K562 (cell line): ENCODE data around the gene ZBTB46. TPM values are rescaled to one million over a fixed set of nuclear protein-coding genes. Genes with fewer than 3 reads are reported as not detected.

Experiments used
- CREM ChIP-seq: IDR thresholded peaks from 2 replicates; pipeline ENCODE4 v1.6.1; 2014; ENCODE audit warnings: antibody characterized with exemption, low read depth
- ERF ChIP-seq: fragments of 450-650 bp; formaldehyde crosslinking; IDR thresholded peaks from 2 replicates; pipeline ENCODE4 v1.4.0; 2020; ENCODE audit warnings: mild to moderate bottlenecking, mixed read lengths
- HMGN3 ChIP-seq: IDR thresholded peaks from 2 replicates; pipeline ENCODE4 v1.6.1; 2011; ENCODE audit warnings: borderline replicate concordance, low read depth, mild to moderate bottlenecking, mixed read lengths, low read length; ENCODE audit not compliant: insufficient read length; ENCODE audit errors: extremely low read depth
- SMARCC2 ChIP-seq: fragments of 450-650 bp; IDR thresholded peaks from 2 replicates; pipeline ENCODE4 v1.6.1; 2017; ENCODE audit warnings: antibody characterized with exemption, moderate library complexity, mild to moderate bottlenecking, low read depth
- SRF ChIP-seq, 2 experiments: fragments of 250-450, 450-650 bp in 1 of 2; sonication (Bioruptor Pico) in 1 of 2; sonication (generic) in 1 of 2; formaldehyde crosslinking; IDR thresholded peaks; 2 replicates each; pipeline versions ENCODE4 v1.5.0 to v1.5.1; 2020 to 2022; ENCODE audit warnings: mild to moderate bottlenecking in 1 of 2, missing genetic modification reagents in 1 of 2
- TAF1 ChIP-seq: IDR thresholded peaks from 2 replicates; pipeline ENCODE4 v1.6.1; 2011; ENCODE audit warnings: mild to moderate bottlenecking, low read length, moderate library complexity; ENCODE audit not compliant: insufficient read depth, control insufficient read depth, severe bottlenecking; ENCODE audit errors: extremely low read depth
- U2AF1 ChIP-seq: fragments of 200-400 bp; formaldehyde crosslinking; optimal IDR thresholded peaks from 2 replicates; pipeline ENCODE3; 2017; ENCODE audit warnings: mild to moderate bottlenecking, low read depth, low read length, moderate library complexity
- ZNF324 ChIP-seq: fragments of 250-450 bp; sonication (Bioruptor Pico); IDR thresholded peaks from 2 replicates; pipeline ENCODE4 v1.4.0; 2020; ENCODE audit warnings: mild to moderate bottlenecking
- ZSCAN29 ChIP-seq: fragments of 450-650 bp; IDR thresholded peaks from 2 replicates; pipeline ENCODE4 v1.6.1; 2017
- polyA plus RNA-seq, 8 experiments: library from polyadenylated mRNA; depleted of rRNA in 4 of 8; stranded (reverse) in 5 of 8; unstranded in 3 of 8; fragments of >200 nt; fragmentation: Nextera tagmentation in 2 of 8; fragmentation: Illumina TruSeq in 1 of 8; extraction: Ambion mirVana in 2 of 8; extraction: Trizol in 1 of 8; gene quantifications; 2 replicates each; pipeline versions ENCODE4 v1.2.1 to v1.2.3, GENCODE V29; 2011 to 2014; ENCODE audit warnings: inconsistent platforms in 1 of 8, missing spikeins in 1 of 8
- total RNA-seq, 7 experiments: library from RNA; depleted of rRNA in 6 of 7; stranded (reverse); fragments of >200 nt in 6 of 7; fragmentation: Illumina TruSeq in 2 of 7; extraction: Trizol in 2 of 7; gene quantifications; 2 replicates each; pipeline versions ENCODE4 v1.2.1 to v1.2.3, GENCODE V29; 2011 to 2021; ENCODE audit warnings: low replicate concordance in 1 of 7
- TF ChIP-seq, protein P1 (sequence below): fragments of 250-450 bp; sonication (Bioruptor Pico); IDR thresholded peaks from 2 replicates; pipeline ENCODE4 v1.8.0; 2022; ENCODE audit warnings: moderate library complexity, mild to moderate bottlenecking, inconsistent platforms
- TF ChIP-seq, protein P2 (sequence below), 2 experiments: fragments of 250-450 bp in 1 of 2; fragments of 450-650 bp in 1 of 2; sonication (Bioruptor Pico) in 1 of 2; IDR thresholded peaks; 2 replicates each; pipeline versions ENCODE4 v1.6.1 to v1.8.0; 2016 to 2021; ENCODE audit warnings: mild to moderate bottlenecking in 2 of 2, moderate library complexity in 2 of 2, missing compliant biosample characterization in 1 of 2, missing genetic modification characterization in 1 of 2
- TF ChIP-seq, protein P3 (sequence below), 2 experiments: fragments of 450-650 bp; IDR thresholded peaks; 2 replicates each; pipeline ENCODE4 v1.6.1; 2018; ENCODE audit warnings: mild to moderate bottlenecking in 2 of 2, low read depth in 1 of 2; ENCODE audit not compliant: partially characterized antibody in 2 of 2
- TF ChIP-seq, protein P4 (sequence below): fragments of 250-450 bp; sonication (Bioruptor Pico); IDR thresholded peaks from 2 replicates; pipeline ENCODE4 v1.4.0; 2020

Gene ZBTB46
- total and polyA plus RNA-seq, 9 of the 15 experiments (the other 6 are each of a cell fraction or from before 2014, with no cell fraction given): 0.29 to 4.1 (median 1.1) TPM

DNA sequence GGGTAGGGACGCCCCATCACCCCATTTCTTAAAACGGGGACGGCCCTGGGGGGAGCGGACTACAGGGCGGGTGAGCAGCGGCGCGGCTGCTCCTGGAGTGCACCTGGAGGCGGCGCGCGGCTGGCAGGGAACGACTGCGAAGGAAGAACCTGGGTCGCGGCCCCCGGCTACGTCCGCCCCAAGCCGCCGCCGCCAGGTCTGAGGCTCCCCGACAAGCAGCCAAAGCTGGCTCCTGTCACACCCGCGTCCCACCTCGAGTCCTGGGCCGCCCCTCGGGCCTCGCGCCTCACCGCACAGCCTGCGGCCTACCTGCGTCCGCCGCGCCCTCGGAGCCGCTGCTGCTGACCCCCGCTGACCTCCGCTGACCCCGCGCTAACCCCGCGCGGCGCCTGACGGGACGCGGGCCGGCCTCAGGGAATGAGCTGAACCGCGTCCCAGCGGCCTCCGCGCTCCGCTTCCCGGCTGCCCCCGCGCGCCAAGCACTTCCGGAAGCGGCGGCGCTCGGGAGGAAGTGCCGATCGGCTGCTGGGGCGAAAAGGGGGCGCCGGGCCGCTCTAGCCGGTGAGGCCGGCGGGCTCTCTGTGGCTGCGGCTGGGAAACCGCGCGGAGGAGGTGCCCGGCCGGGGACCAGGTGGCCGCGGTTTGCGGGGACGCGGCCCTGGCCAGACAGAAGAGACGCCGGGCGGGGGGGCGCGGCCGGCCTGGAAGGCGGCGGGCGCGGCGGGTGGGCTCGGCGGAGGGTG lies 123.3 kb downstream of the ZBTB46 start, which contains the start of the genes ARFRP1 and ZGPAT (continued):
- TF ChIP-seq CREM (peak; percentile 73), ZSCAN29 (0 out of 2 replicates have a peak, but pooled peaks have one; percentile 38), ERF (CRISPR knock-in tag) (no peak; the same call in 1 of the 2 replicates), HMGN3 (peak; percentile 83), SMARCC2 (no peak), TAF1 (peak; percentile 71), ZNF324 (CRISPR knock-in tag) (0 out of 2 replicates have a peak, but pooled peaks have one; percentile 9), U2AF1 (peak; percentile 70), SRF (CRISPR knock-in tag; IDR thresholded peaks at IDR 0.05) (peak in 1 of 2 experiments; percentile 39; a peak in 1 of 4 replicates)
- TF ChIP-seq, protein P1, sequence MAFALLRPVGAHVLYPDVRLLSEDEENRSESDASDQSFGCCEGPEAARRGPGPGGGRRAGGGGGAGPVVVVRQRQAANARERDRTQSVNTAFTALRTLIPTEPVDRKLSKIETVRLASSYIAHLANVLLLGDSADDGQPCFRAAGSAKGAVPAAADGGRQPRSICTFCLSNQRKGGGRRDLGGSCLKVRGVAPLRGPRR (CRISPR knock-in tag): no peak; the same call in 1 of the 2 replicates
- TF ChIP-seq, protein P2, sequence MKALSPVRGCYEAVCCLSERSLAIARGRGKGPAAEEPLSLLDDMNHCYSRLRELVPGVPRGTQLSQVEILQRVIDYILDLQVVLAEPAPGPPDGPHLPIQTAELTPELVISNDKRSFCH (CRISPR knock-in tag; IDR thresholded peaks at IDR 0.05): no peak
- TF ChIP-seq, protein P2 (tag; IDR thresholded peaks at IDR 0.05): peak; percentile 92
- TF ChIP-seq, protein P3, sequence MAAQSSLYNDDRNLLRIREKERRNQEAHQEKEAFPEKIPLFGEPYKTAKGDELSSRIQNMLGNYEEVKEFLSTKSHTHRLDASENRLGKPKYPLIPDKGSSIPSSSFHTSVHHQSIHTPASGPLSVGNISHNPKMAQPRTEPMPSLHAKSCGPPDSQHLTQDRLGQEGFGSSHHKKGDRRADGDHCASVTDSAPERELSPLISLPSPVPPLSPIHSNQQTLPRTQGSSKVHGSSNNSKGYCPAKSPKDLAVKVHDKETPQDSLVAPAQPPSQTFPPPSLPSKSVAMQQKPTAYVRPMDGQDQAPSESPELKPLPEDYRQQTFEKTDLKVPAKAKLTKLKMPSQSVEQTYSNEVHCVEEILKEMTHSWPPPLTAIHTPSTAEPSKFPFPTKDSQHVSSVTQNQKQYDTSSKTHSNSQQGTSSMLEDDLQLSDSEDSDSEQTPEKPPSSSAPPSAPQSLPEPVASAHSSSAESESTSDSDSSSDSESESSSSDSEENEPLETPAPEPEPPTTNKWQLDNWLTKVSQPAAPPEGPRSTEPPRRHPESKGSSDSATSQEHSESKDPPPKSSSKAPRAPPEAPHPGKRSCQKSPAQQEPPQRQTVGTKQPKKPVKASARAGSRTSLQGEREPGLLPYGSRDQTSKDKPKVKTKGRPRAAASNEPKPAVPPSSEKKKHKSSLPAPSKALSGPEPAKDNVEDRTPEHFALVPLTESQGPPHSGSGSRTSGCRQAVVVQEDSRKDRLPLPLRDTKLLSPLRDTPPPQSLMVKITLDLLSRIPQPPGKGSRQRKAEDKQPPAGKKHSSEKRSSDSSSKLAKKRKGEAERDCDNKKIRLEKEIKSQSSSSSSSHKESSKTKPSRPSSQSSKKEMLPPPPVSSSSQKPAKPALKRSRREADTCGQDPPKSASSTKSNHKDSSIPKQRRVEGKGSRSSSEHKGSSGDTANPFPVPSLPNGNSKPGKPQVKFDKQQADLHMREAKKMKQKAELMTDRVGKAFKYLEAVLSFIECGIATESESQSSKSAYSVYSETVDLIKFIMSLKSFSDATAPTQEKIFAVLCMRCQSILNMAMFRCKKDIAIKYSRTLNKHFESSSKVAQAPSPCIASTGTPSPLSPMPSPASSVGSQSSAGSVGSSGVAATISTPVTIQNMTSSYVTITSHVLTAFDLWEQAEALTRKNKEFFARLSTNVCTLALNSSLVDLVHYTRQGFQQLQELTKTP (IDR thresholded peaks at IDR 0.05; ENCODE audit: low read depth in 1 of 2, partially characterized antibody in 2 of 2): peak in 1 of 2 experiments; percentile 93
- TF ChIP-seq, protein P4, sequence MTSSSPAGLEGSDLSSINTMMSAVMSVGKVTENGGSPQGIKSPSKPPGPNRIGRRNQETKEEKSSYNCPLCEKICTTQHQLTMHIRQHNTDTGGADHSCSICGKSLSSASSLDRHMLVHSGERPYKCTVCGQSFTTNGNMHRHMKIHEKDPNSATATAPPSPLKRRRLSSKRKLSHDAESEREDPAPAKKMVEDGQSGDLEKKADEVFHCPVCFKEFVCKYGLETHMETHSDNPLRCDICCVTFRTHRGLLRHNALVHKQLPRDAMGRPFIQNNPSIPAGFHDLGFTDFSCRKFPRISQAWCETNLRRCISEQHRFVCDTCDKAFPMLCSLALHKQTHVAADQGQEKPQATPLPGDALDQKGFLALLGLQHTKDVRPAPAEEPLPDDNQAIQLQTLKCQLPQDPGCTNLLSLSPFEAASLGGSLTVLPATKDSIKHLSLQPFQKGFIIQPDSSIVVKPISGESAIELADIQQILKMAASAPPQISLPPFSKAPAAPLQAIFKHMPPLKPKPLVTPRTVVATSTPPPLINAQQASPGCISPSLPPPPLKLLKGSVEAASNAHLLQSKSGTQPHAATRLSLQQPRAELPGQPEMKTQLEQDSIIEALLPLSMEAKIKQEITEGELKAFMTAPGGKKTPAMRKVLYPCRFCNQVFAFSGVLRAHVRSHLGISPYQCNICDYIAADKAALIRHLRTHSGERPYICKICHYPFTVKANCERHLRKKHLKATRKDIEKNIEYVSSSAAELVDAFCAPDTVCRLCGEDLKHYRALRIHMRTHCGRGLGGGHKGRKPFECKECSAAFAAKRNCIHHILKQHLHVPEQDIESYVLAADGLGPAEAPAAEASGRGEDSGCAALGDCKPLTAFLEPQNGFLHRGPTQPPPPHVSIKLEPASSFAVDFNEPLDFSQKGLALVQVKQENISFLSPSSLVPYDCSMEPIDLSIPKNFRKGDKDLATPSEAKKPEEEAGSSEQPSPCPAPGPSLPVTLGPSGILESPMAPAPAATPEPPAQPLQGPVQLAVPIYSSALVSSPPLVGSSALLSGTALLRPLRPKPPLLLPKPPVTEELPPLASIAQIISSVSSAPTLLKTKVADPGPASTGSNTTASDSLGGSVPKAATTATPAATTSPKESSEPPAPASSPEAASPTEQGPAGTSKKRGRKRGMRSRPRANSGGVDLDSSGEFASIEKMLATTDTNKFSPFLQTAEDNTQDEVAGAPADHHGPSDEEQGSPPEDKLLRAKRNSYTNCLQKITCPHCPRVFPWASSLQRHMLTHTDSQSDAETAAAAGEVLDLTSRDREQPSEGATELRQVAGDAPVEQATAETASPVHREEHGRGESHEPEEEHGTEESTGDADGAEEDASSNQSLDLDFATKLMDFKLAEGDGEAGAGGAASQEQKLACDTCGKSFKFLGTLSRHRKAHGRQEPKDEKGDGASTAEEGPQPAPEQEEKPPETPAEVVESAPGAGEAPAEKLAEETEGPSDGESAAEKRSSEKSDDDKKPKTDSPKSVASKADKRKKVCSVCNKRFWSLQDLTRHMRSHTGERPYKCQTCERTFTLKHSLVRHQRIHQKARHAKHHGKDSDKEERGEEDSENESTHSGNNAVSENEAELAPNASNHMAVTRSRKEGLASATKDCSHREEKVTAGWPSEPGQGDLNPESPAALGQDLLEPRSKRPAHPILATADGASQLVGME (CRISPR knock-in tag): 0 out of 2 replicates have a peak, but pooled peaks have one; percentile 25
